Measurements from ENCODE around the gene IGF1R.

IGF1R gene

DNA sequence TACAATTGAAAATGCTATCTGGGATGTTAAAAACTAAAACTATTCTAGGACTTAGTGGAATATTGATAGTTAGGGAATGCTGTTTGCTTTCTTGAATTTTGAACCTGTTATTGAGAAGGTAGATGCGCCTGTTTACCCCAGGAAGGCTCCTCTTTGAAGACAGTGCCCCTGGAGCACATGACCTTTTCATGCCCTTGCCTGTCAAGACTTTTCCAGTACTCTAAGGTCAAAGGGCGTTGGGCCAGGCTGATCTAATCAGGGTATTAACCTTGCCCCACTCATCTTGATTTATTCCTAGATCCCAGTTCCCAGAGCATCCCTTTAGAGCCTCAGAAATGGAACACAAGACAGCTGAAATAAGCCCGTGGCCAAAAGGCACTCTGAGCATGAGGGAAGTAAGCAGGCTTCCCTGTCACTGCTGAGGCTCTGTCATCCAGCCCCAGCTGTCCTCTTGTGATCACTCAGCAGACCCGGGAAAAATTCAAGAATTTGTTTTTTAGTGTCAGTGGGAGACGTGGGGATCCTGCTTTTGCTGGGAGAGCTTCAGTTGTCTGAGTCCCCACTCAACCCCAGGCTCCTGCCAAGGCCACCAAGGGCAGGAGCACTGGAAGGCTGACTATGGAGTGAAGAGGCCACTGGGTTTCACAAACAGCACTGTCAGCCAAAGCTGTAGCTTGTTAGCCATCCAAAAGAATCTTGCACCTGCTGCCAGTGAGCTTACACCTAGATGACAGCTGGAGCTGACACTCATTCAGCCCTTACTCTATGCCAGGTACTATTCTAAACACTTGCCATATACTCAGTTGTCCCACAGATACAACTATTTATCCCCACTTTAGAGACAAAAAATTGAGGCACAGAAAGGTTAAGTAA is 190.3 kb downstream of the IGF1R start:
- Histone ChIP-seq H3K79me2 (ENCODE audit: insufficient read depth, low read length) (peaks cover 36% of the 10 kb centered on the region), H3K4me2 (ENCODE audit: insufficient read depth, low read length) (no peak overlapping the region), H3K9me3 (ENCODE audit: insufficient read depth, low read length, severe bottlenecking) (no peaks in the 10 kb centered on the region), H3K4me1 (ENCODE audit: insufficient read depth, low read length) (no peaks in the 10 kb centered on the region), H2AFZ (ENCODE audit: low read depth, low read length) (no peak overlapping the region), H3K36me3 (ENCODE audit: insufficient read depth, low read length) (no peaks in the 10 kb centered on the region), H4K20me1 (ENCODE audit: insufficient read depth, low read length) (peaks cover 24% of the 10 kb centered on the region), H3K9ac (ENCODE audit: low read depth, low read length) (no peak overlapping the region), H3K27me3 (ENCODE audit: insufficient read depth, low read length, poor library complexity) (no peaks in the 10 kb centered on the region), H3K27ac (ENCODE audit: low read length) (no peak overlapping the region), H3K4me3 (ENCODE audit: low read depth in 1 of 2, low read length in 2 of 2) (no peak overlapping the region)
- TF ChIP-seq EZH2 (IDR thresholded peaks at IDR 0.05; ENCODE audit: borderline replicate concordance, low read depth, low read length, severe bottlenecking) = no peak
- TF ChIP-seq, protein P1, sequence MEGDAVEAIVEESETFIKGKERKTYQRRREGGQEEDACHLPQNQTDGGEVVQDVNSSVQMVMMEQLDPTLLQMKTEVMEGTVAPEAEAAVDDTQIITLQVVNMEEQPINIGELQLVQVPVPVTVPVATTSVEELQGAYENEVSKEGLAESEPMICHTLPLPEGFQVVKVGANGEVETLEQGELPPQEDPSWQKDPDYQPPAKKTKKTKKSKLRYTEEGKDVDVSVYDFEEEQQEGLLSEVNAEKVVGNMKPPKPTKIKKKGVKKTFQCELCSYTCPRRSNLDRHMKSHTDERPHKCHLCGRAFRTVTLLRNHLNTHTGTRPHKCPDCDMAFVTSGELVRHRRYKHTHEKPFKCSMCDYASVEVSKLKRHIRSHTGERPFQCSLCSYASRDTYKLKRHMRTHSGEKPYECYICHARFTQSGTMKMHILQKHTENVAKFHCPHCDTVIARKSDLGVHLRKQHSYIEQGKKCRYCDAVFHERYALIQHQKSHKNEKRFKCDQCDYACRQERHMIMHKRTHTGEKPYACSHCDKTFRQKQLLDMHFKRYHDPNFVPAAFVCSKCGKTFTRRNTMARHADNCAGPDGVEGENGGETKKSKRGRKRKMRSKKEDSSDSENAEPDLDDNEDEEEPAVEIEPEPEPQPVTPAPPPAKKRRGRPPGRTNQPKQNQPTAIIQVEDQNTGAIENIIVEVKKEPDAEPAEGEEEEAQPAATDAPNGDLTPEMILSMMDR (IDR thresholded peaks at IDR 0.05; ENCODE audit: borderline replicate concordance, extremely low read depth, low read length, poor library complexity, severe bottlenecking) = no peak
- no peak for ATAC-seq (ENCODE audit: insufficient read depth, low read depth)
- no peak for DNase-seq

DNA sequence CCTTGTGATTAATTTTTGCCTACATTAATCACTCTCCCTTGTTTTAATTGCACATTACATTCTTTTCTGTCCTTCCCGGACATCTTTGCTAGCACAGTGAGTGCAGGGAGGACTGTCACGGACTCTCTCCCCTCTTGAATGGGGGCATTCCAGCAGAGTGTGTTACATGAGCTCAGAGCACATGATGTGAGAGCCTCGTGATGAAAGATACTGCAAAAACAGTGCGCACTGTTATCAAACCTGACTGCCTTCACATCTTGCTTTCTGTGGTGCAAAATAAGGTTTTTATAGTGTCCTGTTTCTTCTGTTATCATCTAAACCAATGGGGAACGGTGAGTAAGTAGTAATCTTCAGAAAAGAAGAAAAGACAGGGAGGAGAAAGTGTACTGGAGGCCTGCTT is 191.7 kb downstream of the IGF1R start:
- Histone ChIP-seq H3K27me3 (ENCODE audit: insufficient read depth, low read length, poor library complexity) (no peaks in the 10 kb centered on the region), H4K20me1 (ENCODE audit: insufficient read depth, low read length) (peaks cover 26% of the 10 kb centered on the region), H2AFZ (ENCODE audit: low read depth, low read length) (no peak overlapping the region), H3K4me3 (ENCODE audit: low read depth in 1 of 2, low read length in 2 of 2) (no peak overlapping the region), H3K4me1 (ENCODE audit: insufficient read depth, low read length) (peaks cover 5% of the 10 kb centered on the region), H3K9me3 (ENCODE audit: insufficient read depth, low read length, severe bottlenecking) (no peaks in the 10 kb centered on the region), H3K9ac (ENCODE audit: low read depth, low read length) (no peak overlapping the region), H3K4me2 (ENCODE audit: insufficient read depth, low read length) (no peak overlapping the region), H3K36me3 (ENCODE audit: insufficient read depth, low read length) (no peaks in the 10 kb centered on the region), H3K79me2 (ENCODE audit: insufficient read depth, low read length) (peaks cover 40% of the 10 kb centered on the region; the same call in 1 of the 2 replicates), H3K27ac (ENCODE audit: low read length) (no peak overlapping the region)
- TF ChIP-seq, protein P1 (IDR thresholded peaks at IDR 0.05; ENCODE audit: borderline replicate concordance, extremely low read depth, low read length, poor library complexity, severe bottlenecking) = no peak
- no peak for TF ChIP-seq EZH2 (IDR thresholded peaks at IDR 0.05; ENCODE audit: borderline replicate concordance, low read depth, low read length, severe bottlenecking)
- DNase-seq (no peak), ATAC-seq (ENCODE audit: insufficient read depth, low read depth) (no peak)

DNA sequence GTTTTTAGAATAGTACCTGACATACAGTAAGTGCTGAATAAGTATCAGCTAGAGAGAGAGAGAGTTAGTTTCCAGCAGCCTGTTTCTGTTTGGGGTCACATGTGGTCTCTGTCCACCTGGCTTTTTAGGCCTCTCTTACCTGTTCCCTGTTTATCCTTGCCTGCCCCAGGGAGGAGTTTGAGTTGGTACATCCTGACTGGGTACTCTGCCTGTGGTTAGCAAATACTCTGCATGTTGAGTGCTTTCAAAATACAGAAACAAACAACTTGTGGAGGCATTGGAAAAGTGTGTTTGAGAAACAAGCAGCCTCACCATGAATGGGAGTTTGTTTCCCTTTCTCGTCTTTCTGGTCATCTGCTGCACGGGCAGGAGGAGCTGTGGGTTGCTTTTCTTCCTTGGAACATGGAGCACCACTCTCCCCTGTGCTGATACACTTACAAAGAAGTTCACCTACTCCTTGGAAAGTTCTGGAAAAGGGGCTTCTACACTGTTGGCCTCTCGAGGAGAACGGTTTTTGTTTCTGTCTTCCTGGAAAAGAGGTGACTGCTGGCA is 193.2 kb downstream of the IGF1R start:
- TF ChIP-seq, protein P1 (IDR thresholded peaks at IDR 0.05; ENCODE audit: borderline replicate concordance, extremely low read depth, low read length, poor library complexity, severe bottlenecking) = no peak
- no peak for TF ChIP-seq EZH2 (IDR thresholded peaks at IDR 0.05; ENCODE audit: borderline replicate concordance, low read depth, low read length, severe bottlenecking)
- Histone ChIP-seq H3K27ac (ENCODE audit: low read length) (no peak overlapping the region), H4K20me1 (ENCODE audit: insufficient read depth, low read length) (peaks cover 31% of the 10 kb centered on the region), H3K4me3 (ENCODE audit: low read depth in 1 of 2, low read length in 2 of 2) (no peak overlapping the region), H3K79me2 (ENCODE audit: insufficient read depth, low read length) (peaks cover 44% of the 10 kb centered on the region), H3K9ac (ENCODE audit: low read depth, low read length) (no peak overlapping the region), H3K4me2 (ENCODE audit: insufficient read depth, low read length) (no peak overlapping the region), H3K9me3 (ENCODE audit: insufficient read depth, low read length, severe bottlenecking) (no peaks in the 10 kb centered on the region), H3K36me3 (ENCODE audit: insufficient read depth, low read length) (no peaks in the 10 kb centered on the region), H3K4me1 (ENCODE audit: insufficient read depth, low read length) (peaks cover 10% of the 10 kb centered on the region), H3K27me3 (ENCODE audit: insufficient read depth, low read length, poor library complexity) (no peaks in the 10 kb centered on the region), H2AFZ (ENCODE audit: low read depth, low read length) (no peak overlapping the region)
- ATAC-seq (ENCODE audit: insufficient read depth, low read depth) (no peak), DNase-seq (no peak)

All from DND-41 (cell line).